Hepatocyte (in vitro differentiated cells): ENCODE results near the gene NECTIN3. TPM values are rescaled to one million over a fixed set of nuclear protein-coding genes. Genes with fewer than 3 reads are reported as not detected.

ENCODE experiments used
- DNase-seq: peaks from one replicate; pipeline ENCODE4 v3.0.0-alpha.2; 2016; ENCODE audit warnings: low spot score
- H2AFZ ChIP-seq: fragments of 200-600 bp; sonication (generic); 2 replicates; pipeline ENCODE4 v1.6.0; 2016; ENCODE audit warnings: antibody characterized with exemption, mild to moderate bottlenecking
- H3K27ac ChIP-seq: fragments of 200-600 bp; sonication (generic); 2 replicates; pipeline ENCODE4 v1.5.1; 2016; ENCODE audit warnings: mild to moderate bottlenecking
- H3K27me3 ChIP-seq: fragments of 200-600 bp; sonication (generic); 2 replicates; pipeline ENCODE4 v1.6.1; 2016
- H3K36me3 ChIP-seq: fragments of 200-600 bp; sonication (generic); replicated peaks from 2 replicates; pipeline ENCODE4 v1.5.1; 2016; ENCODE audit warnings: low read depth; ENCODE audit not compliant: insufficient read depth
- H3K4me1 ChIP-seq: fragments of 200-600 bp; sonication (generic); 2 replicates; pipeline ENCODE4 v1.5.1; 2016; ENCODE audit warnings: mild to moderate bottlenecking, moderate library complexity; ENCODE audit not compliant: insufficient read depth
- H3K4me2 ChIP-seq: fragments of 200-600 bp; sonication (generic); 2 replicates; pipeline ENCODE4 v1.6.0; 2016
- H3K4me3 ChIP-seq: fragments of 200-600 bp; sonication (generic); 2 replicates; pipeline ENCODE4 v1.5.1; 2016; ENCODE audit warnings: mild to moderate bottlenecking
- H3K79me2 ChIP-seq: fragments of 200-600 bp; sonication (generic); 2 replicates; pipeline ENCODE4 v1.6.0; 2017; ENCODE audit warnings: mild to moderate bottlenecking
- H3K9me2 ChIP-seq: fragments of 200-600 bp; sonication (generic); replicated peaks from 2 replicates; pipeline ENCODE4 v1.6.0; 2017; ENCODE audit warnings: mild to moderate bottlenecking; ENCODE audit not compliant: insufficient read depth
- H3K9me3 ChIP-seq: fragments of 200-600 bp; sonication (generic); 2 replicates; pipeline ENCODE4 v1.5.1; 2016; ENCODE audit warnings: low read depth, mild to moderate bottlenecking
- H4K20me1 ChIP-seq: fragments of 200-600 bp; sonication (generic); 2 replicates; pipeline ENCODE4 v1.6.0; 2016; ENCODE audit warnings: mild to moderate bottlenecking; ENCODE audit not compliant: insufficient read depth, poor library complexity, severe bottlenecking
- EZH2 ChIP-seq: fragments of 200-600 bp; sonication (generic); IDR thresholded peaks from 2 replicates; pipeline ENCODE4 v1.6.1; 2016; ENCODE audit warnings: antibody characterized with exemption, mild to moderate bottlenecking, borderline replicate concordance
- EZH2phosphoT487 ChIP-seq: fragments of 200-600 bp; sonication (generic); IDR thresholded peaks from one replicate; pipeline ENCODE4 v1.6.1; 2018; ENCODE audit warnings: antibody characterized with exemption, mild to moderate bottlenecking, low read depth, moderate library complexity; ENCODE audit not compliant: unreplicated experiment, severe bottlenecking
- WGBS: methylation state at CpG from one replicate; pipeline ENCODE4 v1.1.6; 2016; ENCODE audit warnings: low lambda C conversion rate; ENCODE audit errors: missing lambda C conversion rate; 5-methylcytosine and 5-hydroxymethylcytosine counted together
- polyA plus RNA-seq: library from polyadenylated mRNA; unstranded; fragments of >200 nt; fragmentation: Nextera tagmentation; extraction: Ambion mirVana; gene quantifications from 2 replicates; pipeline ENCODE4 v1.2.1, GENCODE V29; 2016
- total RNA-seq: library from RNA; depleted of rRNA; stranded (reverse); fragments of >200 nt; gene quantifications from 2 replicates; pipeline ENCODE4 v1.2.3, GENCODE V29; 2014
- TF ChIP-seq, protein P1 (sequence below): fragments of 200-600 bp; sonication (generic); IDR thresholded peaks from 2 replicates; pipeline ENCODE4 v1.5.1; 2016; ENCODE audit warnings: antibody characterized with exemption, mild to moderate bottlenecking; ENCODE audit not compliant: poor library complexity

The NECTIN3 gene
- total and polyA plus RNA-seq, 2 experiments from 2014 or later = 18.9 to 88.6 TPM

DNA sequence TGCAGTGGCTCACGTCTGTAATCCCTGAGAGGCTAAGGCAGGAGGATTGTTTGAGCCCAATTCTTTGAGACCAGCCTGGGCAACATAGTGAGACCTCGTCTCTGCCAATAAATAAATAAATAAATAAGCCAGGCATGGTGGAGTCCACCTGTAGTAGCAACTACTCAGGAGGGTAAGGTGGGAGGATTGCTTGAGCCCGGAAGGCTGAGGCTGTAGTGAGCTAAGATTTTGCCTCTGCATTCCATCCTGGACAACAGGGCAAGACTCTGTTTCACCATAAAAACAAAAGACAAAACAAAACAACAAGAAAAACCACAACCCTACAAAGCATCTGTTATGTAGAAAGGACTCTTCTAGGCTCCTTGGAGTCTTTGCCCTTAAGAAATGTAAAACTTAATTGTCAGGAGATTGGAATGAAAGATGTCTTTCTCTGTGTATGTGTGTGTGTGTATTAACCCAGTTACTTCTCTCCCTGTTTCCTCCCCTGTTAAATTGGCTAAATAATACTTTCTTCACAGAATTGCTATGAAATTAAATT, 9.5 kb downstream of the NECTIN3 start:
- H3K36me3 ChIP-seq = no peaks in the 10 kb centered on the region
- WGBS = 72% methylated on average over 3 of the region's 3 CpGs
- TF ChIP-seq EZH2 (no peak), EZH2phosphoT487 (no peak)
- TF ChIP-seq, protein P1, sequence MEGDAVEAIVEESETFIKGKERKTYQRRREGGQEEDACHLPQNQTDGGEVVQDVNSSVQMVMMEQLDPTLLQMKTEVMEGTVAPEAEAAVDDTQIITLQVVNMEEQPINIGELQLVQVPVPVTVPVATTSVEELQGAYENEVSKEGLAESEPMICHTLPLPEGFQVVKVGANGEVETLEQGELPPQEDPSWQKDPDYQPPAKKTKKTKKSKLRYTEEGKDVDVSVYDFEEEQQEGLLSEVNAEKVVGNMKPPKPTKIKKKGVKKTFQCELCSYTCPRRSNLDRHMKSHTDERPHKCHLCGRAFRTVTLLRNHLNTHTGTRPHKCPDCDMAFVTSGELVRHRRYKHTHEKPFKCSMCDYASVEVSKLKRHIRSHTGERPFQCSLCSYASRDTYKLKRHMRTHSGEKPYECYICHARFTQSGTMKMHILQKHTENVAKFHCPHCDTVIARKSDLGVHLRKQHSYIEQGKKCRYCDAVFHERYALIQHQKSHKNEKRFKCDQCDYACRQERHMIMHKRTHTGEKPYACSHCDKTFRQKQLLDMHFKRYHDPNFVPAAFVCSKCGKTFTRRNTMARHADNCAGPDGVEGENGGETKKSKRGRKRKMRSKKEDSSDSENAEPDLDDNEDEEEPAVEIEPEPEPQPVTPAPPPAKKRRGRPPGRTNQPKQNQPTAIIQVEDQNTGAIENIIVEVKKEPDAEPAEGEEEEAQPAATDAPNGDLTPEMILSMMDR = no peak
- peaks cover 100% of the 10 kb centered on the region for H3K79me2 ChIP-seq
- DNase-seq = no peak
- no peak overlapping the region for H3K27ac ChIP-seq
- no peak overlapping the region for H3K4me3 ChIP-seq
- H3K9me3 ChIP-seq = no peaks in the 10 kb centered on the region
- H3K9me2 ChIP-seq = no peaks in the 10 kb centered on the region
- H2AFZ ChIP-seq = no peak overlapping the region
- no peaks in the 10 kb centered on the region for H3K27me3 ChIP-seq
- peaks cover 6% of the 10 kb centered on the region for H4K20me1 ChIP-seq
- H3K4me1 ChIP-seq = peaks cover 7% of the 10 kb centered on the region
- H3K4me2 ChIP-seq = peak overlapping the region; percentile 10

DNA sequence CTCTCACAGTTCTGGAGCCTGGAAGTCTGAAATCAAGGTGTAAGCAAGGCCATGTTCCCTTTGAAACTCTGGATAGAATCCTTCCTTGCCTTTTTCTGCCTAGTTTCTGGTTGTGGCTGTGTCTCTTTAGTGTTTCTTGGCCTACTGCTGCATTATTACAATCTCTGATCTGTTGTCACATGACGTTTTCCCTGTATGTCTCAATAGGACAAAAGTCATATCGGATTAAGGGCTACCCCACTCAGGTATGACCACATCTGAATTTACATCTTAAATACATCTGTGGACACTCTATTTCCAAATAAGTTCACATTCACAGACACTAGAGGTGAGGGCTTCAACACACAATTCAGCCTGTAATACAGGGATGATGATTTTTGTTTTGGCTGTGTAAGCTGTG, 13.3 kb downstream of the NECTIN3 start:
- peak; percentile 14 for DNase-seq
- Histone ChIP-seq H3K4me3 (no peak overlapping the region), H3K79me2 (peaks cover 100% of the 10 kb centered on the region), H3K4me2 (no peak overlapping the region), H3K27ac (peak overlapping the region; percentile 17), H3K36me3 (no peaks in the 10 kb centered on the region), H3K9me2 (no peaks in the 10 kb centered on the region), H2AFZ (no peak overlapping the region), H4K20me1 (peaks cover 17% of the 10 kb centered on the region), H3K9me3 (no peaks in the 10 kb centered on the region), H3K4me1 (peaks cover 7% of the 10 kb centered on the region), H3K27me3 (no peaks in the 10 kb centered on the region)
- 70% methylated on average over 2 of the region's 2 CpGs for WGBS
- TF ChIP-seq, protein P1 = no peak
- TF ChIP-seq EZH2phosphoT487 = no peak
- TF ChIP-seq EZH2 = no peak

DNA sequence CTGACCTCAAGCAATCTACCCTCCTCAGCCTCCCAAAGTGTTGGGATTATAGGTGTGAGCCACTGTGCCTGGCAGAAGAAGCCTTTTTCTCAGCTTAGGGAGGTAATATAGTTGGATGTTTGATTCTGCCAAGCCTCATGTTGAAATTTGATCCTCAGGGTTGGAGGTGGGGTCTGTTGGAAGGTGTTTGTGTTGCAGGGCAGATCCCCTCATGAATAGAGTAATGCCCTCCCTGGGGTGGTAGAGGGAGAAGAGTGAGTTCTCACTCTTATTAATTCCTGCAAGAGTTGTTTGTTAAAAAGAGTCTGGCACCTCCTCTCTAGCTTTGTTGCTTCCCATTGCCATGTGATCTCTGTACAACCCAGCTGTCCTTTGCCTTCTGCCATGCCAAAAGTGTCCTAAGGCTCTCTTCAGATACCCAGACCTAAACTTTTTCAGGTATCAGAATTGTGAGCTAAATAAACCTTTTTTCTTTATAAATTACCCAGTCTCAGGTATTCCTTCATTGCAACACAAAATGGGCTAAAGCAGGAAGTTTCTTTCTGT, 16.4 kb downstream of the NECTIN3 start:
- peaks cover 100% of the 10 kb centered on the region for H3K79me2 ChIP-seq
- no peaks in the 10 kb centered on the region for H3K9me3 ChIP-seq
- no peaks in the 10 kb centered on the region for H3K36me3 ChIP-seq
- H3K27ac ChIP-seq = no peak overlapping the region
- TF ChIP-seq, protein P1 = no peak
- TF ChIP-seq EZH2 = no peak
- no peak for TF ChIP-seq EZH2phosphoT487
- H3K9me2 ChIP-seq = no peaks in the 10 kb centered on the region
- no peaks in the 10 kb centered on the region for H3K4me1 ChIP-seq
- peaks cover 12% of the 10 kb centered on the region for H4K20me1 ChIP-seq
- H3K4me3 ChIP-seq = no peak overlapping the region
- DNase-seq = no peak
- no peak overlapping the region for H3K4me2 ChIP-seq
- H3K27me3 ChIP-seq = no peaks in the 10 kb centered on the region
- H2AFZ ChIP-seq = no peak overlapping the region
